Spleen (tissue), 11 donors: ENCODE results near the gene GALNT15. TPM values are rescaled to one million over a fixed set of nuclear protein-coding genes. Genes with fewer than 3 reads are reported as not detected.

ENCODE experiments used
- DNase-seq: peaks from one replicate; pipeline ENCODE4 v3.0.0-alpha.2; 2020
- H3K27ac ChIP-seq, 8 donors: fragments of 200-600 bp; sonication (generic) in 7 of 8; 1 replicate in 4 of 8; 2 replicates in 4 of 8; pipeline versions ENCODE4 v1.5.0 to v1.8.0; 2016 to 2021; ENCODE audit warnings: inconsistent platforms in 4 of 8, mild to moderate bottlenecking in 4 of 8, moderate library complexity in 1 of 8
- H3K27me3 ChIP-seq, 7 donors: fragments of 200-600 bp; sonication (generic) in 6 of 7; replicated peaks in 1 of 7; 1 replicate in 4 of 7; 2 replicates in 3 of 7; pipeline versions ENCODE4 v1.5.0 to v1.8.0; 2016 to 2021; ENCODE audit warnings: inconsistent platforms in 3 of 7, mild to moderate bottlenecking in 1 of 7
- H3K36me3 ChIP-seq, 6 donors: fragments of 200-600 bp; sonication (generic) in 5 of 6; 1 replicate in 4 of 6; 2 replicates in 2 of 6; pipeline versions ENCODE4 v1.5.0 to v1.8.0; 2016 to 2021; ENCODE audit warnings: inconsistent platforms in 2 of 6
- H3K4me1 ChIP-seq, 6 donors: fragments of 200-600 bp; sonication (generic) in 5 of 6; 1 replicate in 3 of 6; 2 replicates in 3 of 6; pipeline versions ENCODE4 v1.5.0 to v1.8.0; 2016 to 2021; ENCODE audit warnings: inconsistent platforms in 3 of 6
- H3K4me3 ChIP-seq, 8 donors: fragments of 200-600 bp; sonication (generic) in 7 of 8; 1 replicate in 4 of 8; 2 replicates in 4 of 8; pipeline versions ENCODE4 v1.5.0 to v1.8.0; 2016 to 2021; ENCODE audit warnings: inconsistent platforms in 4 of 8, mild to moderate bottlenecking in 4 of 8, moderate library complexity in 2 of 8
- H3K9me3 ChIP-seq, 8 donors: fragments of 200-600 bp; sonication (generic) in 7 of 8; 1 replicate in 4 of 8; 2 replicates in 4 of 8; pipeline versions ENCODE4 v1.5.0 to v1.8.0; 2016 to 2021; ENCODE audit warnings: inconsistent platforms in 4 of 8
- CTCF ChIP-seq, 11 experiments: fragments of 200-600 bp in 7 of 11; fragments of 450-650 bp in 4 of 11; sonication (generic) in 4 of 11; IDR thresholded peaks in 8 of 11; conservative IDR thresholded peaks in 3 of 11; 1 replicate in 7 of 11; 2 replicates in 4 of 11; pipeline versions ENCODE4 v1.4.0 to v1.8.0; 2016 to 2021; ENCODE audit warnings: antibody characterized with exemption in 11 of 11, inconsistent platforms in 4 of 11, mild to moderate bottlenecking in 1 of 11
- POLR2A ChIP-seq, 3 donors: fragments of 450-650 bp; IDR thresholded peaks; one replicate each; pipeline ENCODE4 v1.5.1; 2017; ENCODE audit warnings: antibody characterized with exemption in 3 of 3, mild to moderate bottlenecking in 1 of 3
- POLR2AphosphoS5 ChIP-seq, 3 donors: sonication (generic); formaldehyde crosslinking; IDR thresholded peaks; one replicate each; pipeline ENCODE4 v1.5.1; 2017; ENCODE audit warnings: antibody characterized with exemption in 3 of 3
- WGBS, 5 donors: extraction: QIAGEN DNeasy Blood & Tissue Kit in 3 of 5; methylation state at CpG; one replicate each; pipeline versions ENCODE4 v1.1.5 to v1.1.7; 2013 to 2018; 5-methylcytosine and 5-hydroxymethylcytosine counted together
- intact Hi-C: fragments of 100-400 bp; cut with DNase I; formaldehyde crosslinking; loops from one replicate; pipeline ENCODE4 v1.15.0; 2023; ENCODE audit warnings: low total_unique reads
- polyA plus RNA-seq, 3 donors: library from polyadenylated mRNA; stranded (reverse); fragments of 200-250 nt; gene quantifications; one replicate each; pipeline ENCODE4 v1.2.1, GENCODE V29; 2013
- total RNA-seq, 7 donors: library from RNA; depleted of rRNA in 3 of 7; stranded (reverse); fragments of >200 nt in 3 of 7; fragmentation: NEBNext Ultra II Directional in 4 of 7; extraction: Animal tissue kit (Norgen Biotek cat#: 25700) in 4 of 7; gene quantifications; one replicate each; pipeline versions ENCODE4 v1.1.0 to v1.2.1, GENCODE V29; 2016 to 2021
- donor health status: healthy with polysubstance abuse.
- donor health status: DM: no; HTN: no; CAD: no; lungs with moderate emphysema.
- donor health status: DM: no; HTN: no; CAD: no.
- donor health status: Bipolar disorder and iron deficiency.
- donor health status: healthy.
- donor health status: DM: no; HTN: no; CAD: no.
- donor health status: DM: yes; HTN: yes; CAD: no.

Gene GALNT15
- total and polyA plus RNA-seq, 10 donors = 2.5 to 147 (median 42.1) TPM

DNA sequence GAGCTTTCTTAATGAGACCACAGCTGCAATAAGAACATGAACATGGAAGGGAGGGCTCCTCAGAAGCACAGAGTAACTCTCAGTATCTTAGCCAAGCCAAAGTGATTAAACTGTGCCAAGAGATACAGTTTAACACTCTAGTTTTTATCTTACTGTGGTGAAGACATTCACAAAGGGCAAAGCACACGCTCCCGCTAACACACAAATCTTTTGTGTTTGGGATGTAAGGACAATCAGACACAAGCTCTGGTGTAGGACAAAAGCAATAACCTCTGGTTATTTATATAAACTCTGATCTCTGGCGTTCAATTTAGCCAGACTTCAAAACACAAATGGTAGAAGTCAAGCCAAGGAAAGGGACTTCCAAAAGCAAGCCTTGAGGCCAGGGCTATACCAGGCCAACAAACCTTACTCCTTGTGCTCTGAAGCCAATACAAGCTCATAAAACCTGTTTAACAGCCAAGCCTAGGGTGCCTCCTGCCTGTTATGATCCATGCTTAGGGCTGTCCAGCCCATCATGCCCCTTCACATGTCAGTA, 62.4 kb downstream of the GALNT15 start:
- no peaks in the 10 kb centered on the region for H3K27me3 ChIP-seq
- TF ChIP-seq POLR2AphosphoS5 (IDR thresholded peaks at IDR 0.05) = no peak
- TF ChIP-seq CTCF (IDR thresholded peaks at IDR 0.05 in 8 of 11, conservative IDR thresholded peaks at IDR 0.05 in 3 of 11) = no peak
- TF ChIP-seq POLR2A (IDR thresholded peaks at IDR 0.05) = no peak
- intact Hi-C loops = no loop called here
- no peaks in the 10 kb centered on the region for H3K4me1 ChIP-seq
- H3K36me3 ChIP-seq = no peaks in the 10 kb centered on the region
- no peak for DNase-seq
- H3K27ac ChIP-seq = no peak overlapping the region
- H3K9me3 ChIP-seq = no peaks in the 10 kb centered on the region
- WGBS, 5 donors = 81 to 96% (median 87%) methylated on average over 3 of the region's 3 CpGs
- no peak overlapping the region for H3K4me3 ChIP-seq

DNA sequence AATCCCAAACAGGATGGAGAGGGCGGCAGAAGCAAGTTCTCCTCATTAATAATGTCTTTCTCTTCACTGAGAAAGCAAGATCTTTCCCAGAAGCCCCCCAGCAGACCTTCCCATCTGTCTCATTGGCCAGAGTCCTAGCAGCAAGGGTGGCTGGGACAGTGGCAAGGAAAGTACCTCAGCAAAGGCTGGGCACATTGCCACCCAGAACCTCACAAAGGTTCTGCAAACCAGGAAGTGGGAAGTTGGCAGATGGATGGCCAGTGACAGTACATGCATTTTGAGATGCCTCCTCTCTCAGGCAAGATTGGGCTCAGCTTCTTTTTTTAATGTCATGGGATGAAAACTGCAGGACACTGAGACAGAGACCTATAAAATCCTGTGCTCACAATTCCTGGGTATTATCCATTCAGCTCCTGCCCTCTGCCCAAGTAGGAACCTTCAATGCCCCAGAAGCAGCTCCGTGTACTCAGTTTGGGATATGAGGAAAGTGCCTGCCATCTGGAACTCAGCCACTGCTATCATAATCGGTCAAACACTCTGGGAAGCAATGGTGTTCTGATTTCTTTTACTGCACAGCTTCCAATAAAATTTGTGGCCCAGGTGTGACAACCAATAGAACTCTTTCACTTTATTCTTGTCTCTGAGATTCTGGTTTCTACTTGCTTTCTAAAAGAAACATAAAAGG, 64.7 kb downstream of the GALNT15 start:
- whole genome bisulfite sequencing, 5 donors = 71 to 86% (median 83%) methylated on average over 3 of the region's 3 CpGs
- DNase-seq = peak; percentile 53
- intact Hi-C loops = no loop called here

GRCh38 chr3:16239780-16240179, 65.3 kb downstream of the GALNT15 start:
- no peak overlapping the region for H3K27ac ChIP-seq

More for the DNA sequence above, 64.7 kb downstream of the GALNT15 start:
- Histone ChIP-seq H3K27me3 (no peaks in the 10 kb centered on the region), H3K4me1 (peaks cover 0 to 3% (median under 1%) of the 10 kb centered on the region in 6 donors), H3K36me3 (no peaks in the 10 kb centered on the region), H3K4me3 (no peak overlapping the region), H3K27ac (no peak overlapping the region), H3K9me3 (no peaks in the 10 kb centered on the region)
- TF ChIP-seq CTCF (IDR thresholded peaks at IDR 0.05 in 8 of 11, conservative IDR thresholded peaks at IDR 0.05 in 3 of 11) = no peak
- TF ChIP-seq POLR2A (IDR thresholded peaks at IDR 0.05) = no peak
- no peak for TF ChIP-seq POLR2AphosphoS5 (IDR thresholded peaks at IDR 0.05)

More at GRCh38 chr3:16239780-16240179, 65.3 kb downstream of the GALNT15 start:
- 70 to 86% (median 80%) methylated on average over 4 of the region's 4 CpGs for WGBS, 5 donors
- no peak for DNase-seq
- intact Hi-C loops = loop anchor here (5.0 kb wide), 1 partner anchor 192 kb away; no protein-coding TSS in a partner anchor
- Histone ChIP-seq H3K9me3 (no peaks in the 10 kb centered on the region), H3K36me3 (no peaks in the 10 kb centered on the region), H3K4me1 (peaks cover 0 to 9% (median 1%) of the 10 kb centered on the region in 6 donors), H3K27me3 (no peaks in the 10 kb centered on the region), H3K4me3 (no peak overlapping the region)
- TF ChIP-seq POLR2A (IDR thresholded peaks at IDR 0.05) (no peak), CTCF (IDR thresholded peaks at IDR 0.05 in 8 of 11, conservative IDR thresholded peaks at IDR 0.05 in 3 of 11) (no peak), POLR2AphosphoS5 (IDR thresholded peaks at IDR 0.05) (no peak)
